Hematopoietic multipotent progenitor cell treated with erythropoietin and hydrocortisone succinate and interleukin-3 and kit ligand, for 15 days (in vitro differentiated cells): Measurements from ENCODE around the gene ANAPC5.
"Not testable (repeated sequence)": the region's sequence is repeated elsewhere in the genome, so short reads cannot be mapped to it uniquely, and the experiment has no call there.

Source experiments
- DNase-seq: peaks from one replicate; pipeline ENCODE4 v3.0.0-alpha.2; 2015; ENCODE audit warnings: low spot score

The ANAPC5 gene

DNA sequence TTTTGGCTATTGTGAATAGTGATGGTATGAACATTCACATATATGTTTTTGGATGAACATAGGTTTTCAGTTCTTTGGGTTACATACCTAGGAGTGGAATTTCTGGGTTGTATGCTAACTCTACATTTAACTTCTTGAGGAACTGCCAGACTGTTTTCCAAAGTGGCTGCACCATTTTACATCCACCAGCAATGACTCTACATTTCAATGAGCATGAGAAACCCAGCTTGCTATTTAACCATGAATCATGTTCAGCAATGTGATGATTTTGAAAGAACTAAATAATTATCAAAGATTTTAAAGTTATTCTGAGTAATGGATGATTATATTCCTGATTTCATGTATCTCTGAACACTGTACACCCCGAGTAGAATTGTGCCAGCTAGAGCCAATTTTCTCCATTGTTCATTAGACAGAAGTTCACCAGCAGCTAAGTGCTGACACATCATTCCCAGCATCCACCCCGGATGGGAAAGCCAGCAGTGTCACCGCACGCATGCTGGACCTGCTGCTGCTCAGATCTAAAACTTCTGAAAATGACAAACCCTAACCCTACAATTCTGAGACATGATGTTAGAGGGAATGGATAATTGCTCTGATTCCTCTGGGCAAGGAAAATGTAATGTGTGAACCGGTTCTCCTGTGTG is 13.3 kb upstream of the ANAPC5 start:
- DNase-seq: no peak

- no peak for DNase-seq
Measured at GRCh38 chr12:121364683-121365121, 12.5 kb upstream of the ANAPC5 start.

- no peak for DNase-seq
Measured at GRCh38 chr12:121358073-121358472, 5.9 kb upstream of the ANAPC5 start.

DNA sequence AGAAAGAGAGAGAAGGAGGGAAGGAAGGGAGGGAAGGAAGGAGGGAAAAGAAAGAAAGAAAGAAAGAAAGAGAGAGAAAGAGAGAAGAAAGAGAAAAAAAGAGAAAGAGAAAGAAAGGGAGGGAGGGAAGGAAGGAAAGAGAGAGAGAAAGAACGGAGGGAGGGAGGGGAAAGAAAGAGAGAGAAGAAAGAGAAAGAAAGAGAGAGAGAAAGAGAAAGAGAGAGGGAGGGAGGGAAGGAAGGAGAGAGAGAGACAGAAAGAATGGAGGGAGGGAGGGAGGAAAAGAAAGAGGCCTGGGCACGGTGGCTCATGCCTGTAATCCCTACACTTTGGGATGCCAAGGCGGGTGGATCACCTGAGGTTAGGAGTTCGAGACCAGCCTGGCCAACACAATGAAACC is 5.1 kb upstream of the ANAPC5 start:
- DNase-seq: no peak

DNA sequence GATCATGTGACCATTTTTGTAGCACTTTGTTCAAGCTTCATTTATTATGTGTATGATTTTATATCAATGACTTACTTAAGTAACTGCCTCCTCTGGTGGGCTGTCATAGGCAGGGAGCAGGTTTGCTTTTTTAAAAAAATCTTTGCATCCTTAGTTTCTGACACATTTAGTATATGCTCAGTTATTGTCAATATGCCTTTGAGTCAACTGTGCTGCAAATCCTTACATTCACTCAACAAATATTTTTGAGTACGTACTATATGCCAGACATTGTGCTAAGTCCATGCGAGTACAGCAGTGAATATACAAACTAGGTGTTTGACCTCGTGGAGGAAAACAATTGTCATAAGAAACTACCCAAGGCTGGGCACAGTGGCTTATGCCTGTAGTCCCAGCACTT is 4.4 kb upstream of the ANAPC5 start:
- DNase-seq: no peak

GRCh38 chr12:121355818-121356217 is 3.6 kb upstream of the ANAPC5 start:
- DNase-seq: no peak

DNA sequence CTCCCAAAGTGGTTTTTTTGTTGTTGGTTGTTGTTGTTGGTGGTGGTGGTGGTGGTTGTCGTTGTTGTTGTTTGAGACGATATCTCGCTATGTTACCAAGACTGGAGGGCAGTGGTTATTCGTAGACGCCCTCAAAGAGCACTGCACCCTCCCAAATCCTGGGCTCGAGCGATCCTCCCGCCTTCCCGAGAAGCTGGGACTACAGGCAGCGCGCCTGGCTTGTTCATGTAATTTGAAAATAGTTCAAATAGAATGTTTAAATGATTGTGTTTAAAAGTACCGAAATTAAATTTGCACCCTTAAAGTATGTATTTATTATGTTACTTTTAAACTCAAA is 439 bp upstream of the ANAPC5 start:
- DNase-seq: no peak

DNA sequence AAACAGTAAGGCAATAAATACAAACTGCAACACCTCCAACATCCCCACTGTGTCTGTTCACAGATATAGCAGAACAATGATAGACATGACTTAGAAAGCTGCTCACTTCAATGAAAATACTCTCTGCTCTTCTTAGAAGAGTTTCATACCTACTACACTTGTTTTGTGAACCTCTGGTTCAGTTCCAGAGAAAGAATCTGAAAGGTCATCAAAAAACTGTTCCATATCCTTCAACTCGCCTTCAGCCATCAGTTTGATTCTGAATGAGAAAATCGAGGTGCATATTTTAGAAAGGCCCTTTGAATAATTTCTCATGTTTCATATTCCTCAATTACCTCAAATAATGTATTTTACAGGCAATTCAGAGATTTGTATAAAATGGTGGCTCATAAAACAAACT is 5.5 kb downstream of the ANAPC5 start:
- no peak for DNase-seq

GRCh38 chr12:121345151-121345815 is 6.9 kb downstream of the ANAPC5 start:
- no peak for DNase-seq

- DNase-seq: no peak
Measured at GRCh38 chr12:121344506-121344905, 7.7 kb downstream of the ANAPC5 start.

DNA sequence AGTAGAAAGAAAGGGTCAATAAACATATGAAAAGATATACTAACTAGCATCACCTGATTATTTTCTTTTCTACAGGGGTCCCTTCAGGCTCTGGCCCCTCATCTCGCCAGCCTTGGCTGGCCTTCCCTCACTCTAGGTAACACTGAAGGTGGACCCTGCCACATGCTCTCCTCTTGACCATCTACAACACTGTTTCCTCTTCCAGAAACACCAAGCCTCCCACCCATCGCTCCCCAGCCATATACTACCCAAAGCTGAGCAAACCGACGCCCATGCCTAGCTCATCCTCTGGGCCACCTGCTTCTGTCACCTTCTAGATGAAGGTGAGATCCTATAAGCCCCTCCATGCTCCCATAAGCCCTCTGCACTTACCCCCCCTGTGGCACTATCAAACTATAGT is 14.8 kb downstream of the ANAPC5 start:
- no peak for DNase-seq

DNA sequence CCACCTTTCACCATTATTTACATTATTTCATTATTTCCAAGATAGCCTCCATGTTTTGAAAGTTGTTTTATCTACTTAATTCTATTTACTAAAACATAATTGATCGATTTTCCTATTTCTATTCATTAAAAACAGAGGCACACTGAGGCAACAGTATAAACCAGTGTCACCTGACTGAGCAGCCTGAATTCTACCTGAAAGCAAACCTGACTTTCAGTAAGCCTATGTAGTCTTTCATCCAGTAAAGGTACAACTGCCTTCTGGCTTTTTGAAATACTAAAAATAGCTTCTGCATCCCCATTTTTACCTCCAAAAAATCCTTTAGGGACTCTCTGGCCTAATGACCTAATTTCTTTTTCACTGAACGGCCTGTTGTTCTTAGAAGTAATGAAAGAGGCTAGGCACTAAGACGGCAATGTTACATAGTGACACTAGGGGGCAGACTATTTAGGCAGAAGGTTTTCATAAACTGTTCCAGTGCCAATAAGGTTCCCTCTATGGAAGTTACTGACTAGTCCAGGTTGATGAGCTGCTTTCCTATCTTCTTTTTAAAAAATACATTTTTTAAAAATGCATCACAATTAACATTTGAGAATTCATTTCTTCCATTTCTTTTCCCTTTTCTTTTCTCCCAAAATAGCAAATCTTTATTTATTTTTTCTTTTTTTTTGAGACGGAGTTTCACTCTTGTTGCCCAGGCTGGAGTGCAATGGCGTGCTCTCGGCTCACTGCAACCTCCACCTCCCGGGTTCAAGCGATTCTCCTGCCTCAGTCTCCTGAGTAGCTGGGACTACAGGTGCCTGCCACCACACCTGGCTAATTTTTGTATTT is 17.5 kb downstream of the ANAPC5 start:
- DNase-seq: peak; percentile 77

- no peak for DNase-seq
Measured at GRCh38 chr12:121333747-121334146, 18.5 kb downstream of the ANAPC5 start.

DNA sequence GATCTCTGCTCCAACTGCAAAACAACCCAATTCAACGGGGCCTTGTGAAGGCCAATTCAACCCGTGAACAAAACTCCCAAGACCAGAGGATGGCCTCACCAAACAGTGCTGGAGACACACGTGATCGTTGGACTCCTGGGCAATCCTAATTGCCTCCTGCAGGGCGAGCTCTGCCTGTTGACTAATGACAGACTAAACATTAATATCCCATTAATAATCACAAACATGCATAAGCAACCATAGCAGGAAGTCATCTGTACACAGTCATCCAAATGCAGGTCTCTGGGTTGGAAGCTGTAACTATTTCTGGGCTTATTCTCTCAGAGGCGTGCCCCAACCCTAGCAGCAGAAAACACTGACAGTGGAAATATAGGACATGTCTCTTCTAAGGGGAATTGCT is 21.0 kb downstream of the ANAPC5 start:
- no peak for DNase-seq

GRCh38 chr12:121330692-121331091 is 21.5 kb downstream of the ANAPC5 start:
- no peak for DNase-seq

GRCh38 chr12:121330195-121330594 is 22.0 kb downstream of the ANAPC5 start:
- no peak for DNase-seq

GRCh38 chr12:121328620-121329019 is 23.6 kb downstream of the ANAPC5 start:
- DNase-seq: no peak

DNA sequence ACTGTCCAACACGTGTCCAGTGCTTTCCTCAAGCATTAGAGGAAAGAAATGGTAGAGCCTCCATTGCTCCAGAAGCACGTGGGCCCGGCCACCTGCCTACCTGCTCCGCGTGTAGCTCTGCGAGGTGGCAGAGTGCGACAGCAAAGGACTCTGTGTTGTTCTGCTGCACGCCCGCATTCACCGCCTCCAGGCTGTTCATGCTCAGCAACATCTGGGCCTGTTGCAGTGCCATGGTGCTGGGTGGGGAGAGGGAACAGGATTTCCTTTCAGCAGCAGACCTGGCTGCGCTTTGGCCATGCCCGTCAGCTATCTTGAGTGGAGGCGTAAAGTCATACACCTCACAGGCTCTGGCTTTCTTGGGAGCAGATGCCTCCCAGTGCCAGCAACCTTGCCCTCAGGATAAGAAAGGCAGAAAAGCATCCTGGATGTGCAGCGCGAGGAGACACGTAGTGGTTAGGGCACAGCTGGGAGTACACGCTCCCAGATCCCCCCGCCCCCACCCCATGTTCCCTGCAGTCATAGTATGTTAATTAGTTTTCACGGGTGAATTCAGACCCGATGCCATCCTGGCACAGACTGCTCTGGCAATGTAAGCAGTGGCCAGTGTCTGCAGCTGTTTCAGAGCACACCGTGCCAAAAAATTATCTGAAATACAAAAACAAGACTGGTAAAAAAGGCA is 25.1 kb downstream of the ANAPC5 start:
- no peak for DNase-seq

DNA sequence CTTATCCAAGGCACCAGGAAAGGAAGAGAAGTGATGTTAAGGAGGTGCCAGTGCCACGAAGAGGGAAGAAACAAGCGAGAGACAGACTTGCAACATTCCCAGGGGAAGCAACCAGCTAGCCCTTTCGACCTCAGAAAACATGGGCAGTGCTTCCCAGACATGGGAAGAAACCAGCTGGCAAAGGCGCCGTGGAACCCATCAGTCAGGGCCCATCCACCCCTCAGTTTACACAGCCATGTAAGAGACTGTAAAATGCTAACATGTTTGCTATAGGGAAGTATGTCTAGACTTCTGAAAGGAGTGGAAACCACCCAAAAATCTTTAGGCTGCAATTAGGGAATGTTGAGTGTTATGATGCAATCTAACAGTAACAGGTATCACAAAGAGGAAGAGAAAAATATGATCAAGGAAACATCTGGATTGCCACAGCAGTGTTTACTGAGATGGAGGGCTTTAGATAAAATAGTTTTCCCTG is 26.3 kb downstream of the ANAPC5 start:
- no peak for DNase-seq

GRCh38 chr12:121323908-121324307 is 28.3 kb downstream of the ANAPC5 start:
- no peak for DNase-seq

GRCh38 chr12:121318121-121318520 is 34.1 kb downstream of the ANAPC5 start:
- no peak for DNase-seq

DNA sequence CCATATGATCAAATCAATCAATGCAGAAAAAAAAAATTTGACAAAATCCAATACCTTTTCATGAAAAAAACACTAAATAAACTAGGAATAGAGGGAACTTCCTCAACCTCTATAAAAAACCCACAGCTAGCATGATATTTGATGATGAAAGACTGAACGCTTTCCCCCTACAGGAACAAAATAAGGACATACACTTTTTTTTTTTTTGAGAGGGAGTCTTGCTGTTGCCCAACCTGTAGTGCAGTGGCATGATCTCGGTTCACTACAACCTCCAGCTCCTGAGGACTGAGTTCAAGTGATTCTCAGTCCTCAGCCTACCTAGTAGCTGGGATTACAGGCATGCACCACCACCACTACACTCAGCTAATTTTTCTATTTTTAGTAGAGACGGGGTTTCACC is 37.8 kb downstream of the ANAPC5 start:
- no peak for DNase-seq

- not testable (repeated sequence) for DNase-seq
Measured at GRCh38 chr12:121310231-121310630, 42.0 kb downstream of the ANAPC5 start.
